Natural killer cell (primary cell): ENCODE results near the gene BMP10. TPM values are rescaled to one million over a fixed set of nuclear protein-coding genes. Genes with fewer than 3 reads are reported as not detected.

ENCODE experiments used
- ATAC-seq, 3 donors: fragments of 150-1000 bp in 2 of 3; fragments of 200-7000 bp in 1 of 3; cut with Tn5 transposase; 1 replicate in 1 of 3; 2 replicates in 2 of 3; pipeline ENCODE4 v1.10.0; 2021; ENCODE audit warnings: mild to moderate bottlenecking in 2 of 3, moderate library complexity in 2 of 3
- DNase-seq, 2 donors: peaks; one replicate each; pipeline versions ENCODE4 v3.0.0 to v3.0.0-alpha.2; 2013 to 2021; ENCODE audit warnings: mixed read lengths in 1 of 2
- H3K27ac ChIP-seq: one replicate; pipeline ENCODE4 v1.5.1; 2013; ENCODE audit warnings: mild to moderate bottlenecking, low read length
- H3K27me3 ChIP-seq: one replicate; pipeline ENCODE4 v1.6.1; 2013; ENCODE audit warnings: low read length; ENCODE audit not compliant: control insufficient read depth, insufficient read depth
- H3K36me3 ChIP-seq: one replicate; pipeline ENCODE4 v1.6.1; 2013; ENCODE audit warnings: low read length; ENCODE audit not compliant: control insufficient read depth, insufficient read depth
- H3K4me1 ChIP-seq: one replicate; pipeline ENCODE4 v1.6.1; 2013; ENCODE audit warnings: low read length; ENCODE audit not compliant: control insufficient read depth, insufficient read depth
- H3K4me3 ChIP-seq: one replicate; pipeline ENCODE4 v1.5.1; 2013; ENCODE audit warnings: low read length
- H3K9me3 ChIP-seq: one replicate; pipeline ENCODE4 v1.6.1; 2013; ENCODE audit warnings: low read length; ENCODE audit not compliant: control insufficient read depth, insufficient read depth
- H3K27ac Mint-ChIP-seq, 2 donors: one replicate each; pipeline ENCODE4 v1.8.0; 2022; ENCODE audit warnings: mild to moderate bottlenecking in 2 of 2, mixed read lengths in 2 of 2, moderate library complexity in 1 of 2
- H3K27me3 Mint-ChIP-seq, 2 donors: one replicate each; pipeline ENCODE4 v1.8.0; 2022; ENCODE audit warnings: low read depth in 2 of 2, mixed read lengths in 2 of 2
- H3K36me3 Mint-ChIP-seq: one replicate; pipeline ENCODE4 v1.8.0; 2022; ENCODE audit warnings: mixed read lengths
- H3K4me1 Mint-ChIP-seq, 2 donors: one replicate each; pipeline ENCODE4 v1.8.0; 2022; ENCODE audit warnings: mixed read lengths in 2 of 2
- H3K4me3 Mint-ChIP-seq: one replicate; pipeline ENCODE4 v1.8.0; 2022; ENCODE audit warnings: mild to moderate bottlenecking, moderate library complexity, mixed read lengths
- H3K9me3 Mint-ChIP-seq, 2 donors: one replicate each; pipeline ENCODE4 v1.8.0; 2022; ENCODE audit warnings: mixed read lengths in 2 of 2
- CTCF ChIP-seq: fragments of 200-600 bp; IDR thresholded peaks from one replicate; pipeline ENCODE4 v1.8.0; 2022; ENCODE audit warnings: antibody characterized with exemption
- WGBS: methylation state at CpG from one replicate; pipeline ENCODE4 v1.1.7; 2013; ENCODE audit warnings: missing lambda C conversion rate; ENCODE audit not compliant: insufficient coverage; 5-methylcytosine and 5-hydroxymethylcytosine counted together
- intact Hi-C: fragments of 100-400 bp; cut with micrococcal nuclease; formaldehyde crosslinking; loops from one replicate; pipeline ENCODE4 v1.14.2; 2022
- total RNA-seq, 4 donors: library from RNA; stranded (reverse); fragments of 120-200 nt in 1 of 4; gene quantifications; one replicate each; pipeline versions ENCODE4 v1.2.3 to v1.2.4, GENCODE V29; 2013 to 2022

The BMP10 gene
- total RNA-seq, 3 donors from 2014 or later (not counting 1 experiment from before 2014, with no cell fraction given): not detected

GRCh38 chr2:68889500-68889899 lies 18.3 kb upstream of the BMP10 start:
- 97% methylated on average over 12 of the region's 12 CpGs for WGBS
- H3K4me1 Mint-ChIP-seq: no peaks in the 10 kb centered on the region
- Histone ChIP-seq H3K27ac (no peak overlapping the region), H3K4me1 (no peaks in the 10 kb centered on the region), H3K9me3 (no peaks in the 10 kb centered on the region), H3K27me3 (no peaks in the 10 kb centered on the region), H3K4me3 (no peak overlapping the region), H3K36me3 (no peaks in the 10 kb centered on the region)
- ATAC-seq: no peak
- intact Hi-C loops: no loop called here
- no peak for TF ChIP-seq CTCF
- H3K9me3 Mint-ChIP-seq: no peaks in the 10 kb centered on the region
- no peak overlapping the region for H3K27ac Mint-ChIP-seq
- no peak for DNase-seq
- no peak overlapping the region for H3K4me3 Mint-ChIP-seq
- no peaks in the 10 kb centered on the region for H3K36me3 Mint-ChIP-seq
- H3K27me3 Mint-ChIP-seq: peaks cover 0 to 12% of the 10 kb centered on the region in 2 donors

GRCh38 chr2:68889021-68889420 lies 17.8 kb upstream of the BMP10 start:
- no peak for TF ChIP-seq CTCF
- H3K4me3 Mint-ChIP-seq: no peak overlapping the region

GRCh38 chr2:68888038-68888704 lies 17.0 kb upstream of the BMP10 start:
- Mint-ChIP-seq H3K36me3 (no peaks in the 10 kb centered on the region), H3K4me1 (no peaks in the 10 kb centered on the region), H3K27me3 (peaks cover 0 to 7% of the 10 kb centered on the region in 2 donors), H3K27ac (no peak overlapping the region), H3K9me3 (no peaks in the 10 kb centered on the region), H3K4me3 (no peak overlapping the region)
- ATAC-seq (no peak), DNase-seq (no peak)
- TF ChIP-seq CTCF: no peak
- intact Hi-C loops: no loop called here
- WGBS: 94% methylated on average over 4 of the region's 4 CpGs
- no peaks in the 10 kb centered on the region for H3K9me3 ChIP-seq
- H3K27me3 ChIP-seq: no peaks in the 10 kb centered on the region
- no peaks in the 10 kb centered on the region for H3K4me1 ChIP-seq
- H3K27ac ChIP-seq: no peak overlapping the region
- H3K4me3 ChIP-seq: no peak overlapping the region
- no peaks in the 10 kb centered on the region for H3K36me3 ChIP-seq

More at GRCh38 chr2:68889021-68889420, 17.8 kb upstream of the BMP10 start:
- Mint-ChIP-seq H3K9me3 (no peaks in the 10 kb centered on the region), H3K27ac (no peak overlapping the region), H3K27me3 (peaks cover 0 to 11% of the 10 kb centered on the region in 2 donors), H3K4me1 (no peaks in the 10 kb centered on the region), H3K36me3 (no peaks in the 10 kb centered on the region)
- no peak for DNase-seq
- no CpG with 5 or more reads among the region's 1 CpG for WGBS
- ATAC-seq: no peak
- no peak overlapping the region for H3K27ac ChIP-seq
- H3K36me3 ChIP-seq: no peaks in the 10 kb centered on the region
- H3K4me1 ChIP-seq: no peaks in the 10 kb centered on the region
- no peaks in the 10 kb centered on the region for H3K9me3 ChIP-seq
- intact Hi-C loops: no loop called here
- no peak overlapping the region for H3K4me3 ChIP-seq
- no peaks in the 10 kb centered on the region for H3K27me3 ChIP-seq

GRCh38 chr2:68885811-68886075 lies 14.5 kb upstream of the BMP10 start:
- intact Hi-C loops: no loop called here
- Histone ChIP-seq H3K27ac (no peak overlapping the region), H3K4me3 (no peak overlapping the region), H3K4me1 (no peaks in the 10 kb centered on the region), H3K27me3 (no peaks in the 10 kb centered on the region), H3K9me3 (no peaks in the 10 kb centered on the region), H3K36me3 (no peaks in the 10 kb centered on the region)
- H3K4me3 Mint-ChIP-seq: no peak overlapping the region
- H3K9me3 Mint-ChIP-seq: no peaks in the 10 kb centered on the region
- WGBS: 73% methylated on average over 3 of the region's 3 CpGs
- no peaks in the 10 kb centered on the region for H3K36me3 Mint-ChIP-seq
- H3K27ac Mint-ChIP-seq: no peak overlapping the region
- DNase-seq (no peak), ATAC-seq (no peak)
- no peaks in the 10 kb centered on the region for H3K4me1 Mint-ChIP-seq
- no peak for TF ChIP-seq CTCF
- H3K27me3 Mint-ChIP-seq: peaks cover 7 to 20% of the 10 kb centered on the region in 2 donors
